Measurements from ENCODE around the gene WFS1.

Gene WFS1

GRCh38 chr4:6281436-6282313 lies 12.0 kb downstream of the WFS1 start:
- no peaks in the 10 kb centered on the region for H3K36me3 ChIP-seq (ENCODE audit: low read length)
- no peaks in the 10 kb centered on the region for H3K9me3 ChIP-seq (ENCODE audit: insufficient read depth, low read length)
- H3K9me2 ChIP-seq (replicated peaks; ENCODE audit: insufficient read depth, low read length) = no peaks in the 10 kb centered on the region
- no peaks in the 10 kb centered on the region for H3K27me3 ChIP-seq (ENCODE audit: low read length)
- H4K20me1 ChIP-seq (ENCODE audit: low read depth, low read length) = no peaks in the 10 kb centered on the region
- no peak overlapping the region for H3K27ac ChIP-seq (ENCODE audit: low read depth, low read length)
- H3K4me2 ChIP-seq (ENCODE audit: low read depth, low read length, poor library complexity, severe bottlenecking) = no peak overlapping the region
- H3K9ac ChIP-seq (ENCODE audit: low read length) = no peak overlapping the region
- TF ChIP-seq EZH2phosphoT487 (conservative IDR thresholded peaks at IDR 0.05; ENCODE audit: low read length) (no peak), CTCF (IDR thresholded peaks at IDR 0.05; ENCODE audit: insufficient read depth, low read length, poor library complexity, severe bottlenecking) (no peak)
- H3F3A ChIP-seq (ENCODE audit: insufficient read depth) = no peaks in the 10 kb centered on the region
- no peak overlapping the region for H3K4me3 ChIP-seq (ENCODE audit: insufficient read depth, low read length, poor library complexity, severe bottlenecking)
- H3K79me2 ChIP-seq (ENCODE audit: insufficient read depth, low read length) = no peaks in the 10 kb centered on the region
- no peak overlapping the region for H2AFZ ChIP-seq (ENCODE audit: low read depth, low read length, severe bottlenecking)

- H3F3A ChIP-seq (ENCODE audit: insufficient read depth) = no peaks in the 10 kb centered on the region
- H4K20me1 ChIP-seq (ENCODE audit: low read depth, low read length) = no peaks in the 10 kb centered on the region
- no peak overlapping the region for H3K4me2 ChIP-seq (ENCODE audit: low read depth, low read length, poor library complexity, severe bottlenecking)
- no peaks in the 10 kb centered on the region for H3K36me3 ChIP-seq (ENCODE audit: low read length)
- H3K27me3 ChIP-seq (ENCODE audit: low read length) = no peaks in the 10 kb centered on the region
- no peak overlapping the region for H2AFZ ChIP-seq (ENCODE audit: low read depth, low read length, severe bottlenecking)
- no peaks in the 10 kb centered on the region for H3K79me2 ChIP-seq (ENCODE audit: insufficient read depth, low read length)
- no peak overlapping the region for H3K9ac ChIP-seq (ENCODE audit: low read length)
- H3K27ac ChIP-seq (ENCODE audit: low read depth, low read length) = no peak overlapping the region
- TF ChIP-seq EZH2phosphoT487 (conservative IDR thresholded peaks at IDR 0.05; ENCODE audit: low read length) (no peak), CTCF (IDR thresholded peaks at IDR 0.05; ENCODE audit: insufficient read depth, low read length, poor library complexity, severe bottlenecking) (no peak)
- no peaks in the 10 kb centered on the region for H3K9me3 ChIP-seq (ENCODE audit: insufficient read depth, low read length)
- no peaks in the 10 kb centered on the region for H3K9me2 ChIP-seq (replicated peaks; ENCODE audit: insufficient read depth, low read length)
- no peak overlapping the region for H3K4me3 ChIP-seq (ENCODE audit: insufficient read depth, low read length, poor library complexity, severe bottlenecking)
Measured at GRCh38 chr4:6282314-6282771, 12.7 kb downstream of the WFS1 start.

- H3K9me2 ChIP-seq (replicated peaks; ENCODE audit: insufficient read depth, low read length) = no peaks in the 10 kb centered on the region
- H3K9me3 ChIP-seq (ENCODE audit: insufficient read depth, low read length) = no peaks in the 10 kb centered on the region
- H3K4me3 ChIP-seq (ENCODE audit: insufficient read depth, low read length, poor library complexity, severe bottlenecking) = no peak overlapping the region
- no peaks in the 10 kb centered on the region for H3K36me3 ChIP-seq (ENCODE audit: low read length)
- no peak overlapping the region for H2AFZ ChIP-seq (ENCODE audit: low read depth, low read length, severe bottlenecking)
- no peaks in the 10 kb centered on the region for H3K27me3 ChIP-seq (ENCODE audit: low read length)
- H3K9ac ChIP-seq (ENCODE audit: low read length) = no peak overlapping the region
- no peaks in the 10 kb centered on the region for H3K79me2 ChIP-seq (ENCODE audit: insufficient read depth, low read length)
- no peak overlapping the region for H3K4me2 ChIP-seq (ENCODE audit: low read depth, low read length, poor library complexity, severe bottlenecking)
- no peak for TF ChIP-seq CTCF (IDR thresholded peaks at IDR 0.05; ENCODE audit: insufficient read depth, low read length, poor library complexity, severe bottlenecking)
- TF ChIP-seq EZH2phosphoT487 (conservative IDR thresholded peaks at IDR 0.05; ENCODE audit: low read length) = no peak
- H4K20me1 ChIP-seq (ENCODE audit: low read depth, low read length) = no peaks in the 10 kb centered on the region
- H3F3A ChIP-seq (ENCODE audit: insufficient read depth) = no peaks in the 10 kb centered on the region
- no peak overlapping the region for H3K27ac ChIP-seq (ENCODE audit: low read depth, low read length)
Measured at GRCh38 chr4:6283282-6283681, 13.6 kb downstream of the WFS1 start.
